Prostate gland (tissue), 2 donors: ENCODE measurements around the gene KCNK6. TPM values are rescaled to one million over a fixed set of nuclear protein-coding genes. Genes with fewer than 3 reads are reported as not detected.

Experiments used
- DNase-seq: peaks from one replicate; pipeline ENCODE4 v3.0.0-alpha.2; 2019; ENCODE audit warnings: low spot score
- H3K27ac ChIP-seq, 2 donors: fragments of 200-600 bp; sonication (generic); 2 replicates each; pipeline ENCODE4 v1.5.1; 2017 to 2019
- H3K27me3 ChIP-seq: fragments of 200-600 bp; sonication (generic); replicated peaks from 2 replicates; pipeline ENCODE4 v1.5.1; 2019; ENCODE audit not compliant: insufficient read depth
- H3K36me3 ChIP-seq, 2 donors: fragments of 200-600 bp; sonication (generic); 1 replicate in 1 of 2; 2 replicates in 1 of 2; pipeline versions ENCODE4 v1.5.1 to v1.8.1; 2017 to 2019
- H3K4me1 ChIP-seq: fragments of 200-600 bp; sonication (generic); replicated peaks from 2 replicates; pipeline ENCODE4 v1.5.1; 2019
- H3K4me3 ChIP-seq, 2 donors: fragments of 200-600 bp; sonication (generic); 2 replicates each; pipeline ENCODE4 v1.5.1; 2017 to 2019
- H3K9me3 ChIP-seq: fragments of 200-600 bp; sonication (generic); 2 replicates; pipeline ENCODE4 v1.5.1; 2017
- CTCF ChIP-seq, 4 experiments: fragments of 200-600 bp in 2 of 4; fragments of 450-650 bp in 2 of 4; sonication (generic) in 2 of 4; IDR thresholded peaks; 1 replicate in 3 of 4; 2 replicates in 1 of 4; pipeline ENCODE4 v1.5.1; 2016 to 2019; ENCODE audit warnings: antibody characterized with exemption in 4 of 4, mild to moderate bottlenecking in 2 of 4, moderate library complexity in 2 of 4
- POLR2A ChIP-seq: fragments of 450-650 bp; IDR thresholded peaks from one replicate; pipeline ENCODE4 v1.6.1; 2016; ENCODE audit warnings: antibody characterized with exemption, mild to moderate bottlenecking
- POLR2AphosphoS5 ChIP-seq: sonication (generic); formaldehyde crosslinking; IDR thresholded peaks from one replicate; pipeline ENCODE4 v1.6.1; 2017; ENCODE audit warnings: antibody characterized with exemption
- WGBS: methylation state at CpG from one replicate; pipeline ENCODE4 v1.1.5; 2018; 5-methylcytosine and 5-hydroxymethylcytosine counted together
- intact Hi-C: fragments of 100-400 bp; cut with DNase I; formaldehyde crosslinking; loops from one replicate; pipeline ENCODE4 v1.14.2; 2022
- total RNA-seq, 2 donors: library from RNA; depleted of rRNA; stranded (reverse); fragments of >200 nt; gene quantifications; one replicate each; pipeline ENCODE4 v1.1.0, GENCODE V29; 2016

Gene KCNK6
- total RNA-seq, 2 donors from 2014 or later = 5.9 to 7.3 TPM

GRCh38 chr19:38310279-38310670, 9.4 kb upstream of the KCNK6 start:
- H3K4me1 ChIP-seq = no peaks in the 10 kb centered on the region
- peaks cover 0 to 6% of the 10 kb centered on the region in 2 donors for H3K36me3 ChIP-seq
- no peak overlapping the region for H3K4me3 ChIP-seq
- DNase-seq = no peak
- no peaks in the 10 kb centered on the region for H3K9me3 ChIP-seq
- no peaks in the 10 kb centered on the region for H3K27me3 ChIP-seq
- H3K27ac ChIP-seq = no peak overlapping the region
- TF ChIP-seq CTCF (IDR thresholded peaks at IDR 0.05) = no peak
- no peak for TF ChIP-seq POLR2AphosphoS5
- TF ChIP-seq POLR2A = no peak
- WGBS = 89% methylated on average over 2 of the region's 2 CpGs
- intact Hi-C loops = no loop called here

- no peak for TF ChIP-seq POLR2AphosphoS5
- TF ChIP-seq POLR2A = no peak
- no peak for TF ChIP-seq CTCF (IDR thresholded peaks at IDR 0.05)
- no peak for DNase-seq
- no peak overlapping the region for H3K4me3 ChIP-seq
- H3K27ac ChIP-seq = no peak overlapping the region
- peaks cover 0 to 6% of the 10 kb centered on the region in 2 donors for H3K36me3 ChIP-seq
- H3K4me1 ChIP-seq = no peaks in the 10 kb centered on the region
- no peaks in the 10 kb centered on the region for H3K9me3 ChIP-seq
- intact Hi-C loops = no loop called here
- H3K27me3 ChIP-seq = no peaks in the 10 kb centered on the region
- 95% methylated on average over 6 of the region's 6 CpGs for WGBS
Observed at GRCh38 chr19:38310986-38311385, 8.7 kb upstream of the KCNK6 start.

- H3K4me1 ChIP-seq = no peaks in the 10 kb centered on the region
- no peaks in the 10 kb centered on the region for H3K27me3 ChIP-seq
- intact Hi-C loops = loop anchor here (5.0 kb wide), 1 partner anchor 64 kb away; no protein-coding TSS in a partner anchor
- peak; percentile 96 for DNase-seq
- no peaks in the 10 kb centered on the region for H3K9me3 ChIP-seq
- WGBS = 2% methylated on average over 57 of the region's 64 CpGs
- H3K27ac ChIP-seq = peak within 1 kb of the TSS; percentile 66 to 79
- no peaks in the 10 kb centered on the region for H3K36me3 ChIP-seq
- TF ChIP-seq POLR2A (peak; percentile 38), CTCF (IDR thresholded peaks at IDR 0.05) (peak in 1 of 4 experiments; percentile 26), POLR2AphosphoS5 (peak; percentile 83)
- H3K4me3 ChIP-seq = peak within 1 kb of the TSS; percentile 37 to 48
Observed at GRCh38 chr19:38315657-38316476, 3.8 kb upstream of the KCNK6 start, which contains the start of gene YIF1B. TSS of gene YIF1B (minus strand) at chr19:38315947. CDS start at chr19:38315917, 30 bp downstream.

GRCh38 chr19:38316477-38317067, 3.1 kb upstream of the KCNK6 start:
- TF ChIP-seq POLR2A (no peak), CTCF (IDR thresholded peaks at IDR 0.05) (no peak), POLR2AphosphoS5 (no peak)
- Histone ChIP-seq H3K36me3 (no peaks in the 10 kb centered on the region), H3K27me3 (no peaks in the 10 kb centered on the region), H3K9me3 (no peaks in the 10 kb centered on the region), H3K4me3 (peak overlapping the region; percentile 37 to 48), H3K4me1 (no peaks in the 10 kb centered on the region), H3K27ac (peak overlapping the region; percentile 66 to 79)
- 27% methylated on average over 8 of the region's 8 CpGs for WGBS
- DNase-seq = no peak
- intact Hi-C loops = loop anchor here (5.0 kb wide), 1 partner anchor 64 kb away; no protein-coding TSS in a partner anchor
